Measurements from ENCODE around the gene STRAP.

Gene STRAP, protein sequence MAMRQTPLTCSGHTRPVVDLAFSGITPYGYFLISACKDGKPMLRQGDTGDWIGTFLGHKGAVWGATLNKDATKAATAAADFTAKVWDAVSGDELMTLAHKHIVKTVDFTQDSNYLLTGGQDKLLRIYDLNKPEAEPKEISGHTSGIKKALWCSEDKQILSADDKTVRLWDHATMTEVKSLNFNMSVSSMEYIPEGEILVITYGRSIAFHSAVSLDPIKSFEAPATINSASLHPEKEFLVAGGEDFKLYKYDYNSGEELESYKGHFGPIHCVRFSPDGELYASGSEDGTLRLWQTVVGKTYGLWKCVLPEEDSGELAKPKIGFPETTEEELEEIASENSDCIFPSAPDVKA

DNA sequence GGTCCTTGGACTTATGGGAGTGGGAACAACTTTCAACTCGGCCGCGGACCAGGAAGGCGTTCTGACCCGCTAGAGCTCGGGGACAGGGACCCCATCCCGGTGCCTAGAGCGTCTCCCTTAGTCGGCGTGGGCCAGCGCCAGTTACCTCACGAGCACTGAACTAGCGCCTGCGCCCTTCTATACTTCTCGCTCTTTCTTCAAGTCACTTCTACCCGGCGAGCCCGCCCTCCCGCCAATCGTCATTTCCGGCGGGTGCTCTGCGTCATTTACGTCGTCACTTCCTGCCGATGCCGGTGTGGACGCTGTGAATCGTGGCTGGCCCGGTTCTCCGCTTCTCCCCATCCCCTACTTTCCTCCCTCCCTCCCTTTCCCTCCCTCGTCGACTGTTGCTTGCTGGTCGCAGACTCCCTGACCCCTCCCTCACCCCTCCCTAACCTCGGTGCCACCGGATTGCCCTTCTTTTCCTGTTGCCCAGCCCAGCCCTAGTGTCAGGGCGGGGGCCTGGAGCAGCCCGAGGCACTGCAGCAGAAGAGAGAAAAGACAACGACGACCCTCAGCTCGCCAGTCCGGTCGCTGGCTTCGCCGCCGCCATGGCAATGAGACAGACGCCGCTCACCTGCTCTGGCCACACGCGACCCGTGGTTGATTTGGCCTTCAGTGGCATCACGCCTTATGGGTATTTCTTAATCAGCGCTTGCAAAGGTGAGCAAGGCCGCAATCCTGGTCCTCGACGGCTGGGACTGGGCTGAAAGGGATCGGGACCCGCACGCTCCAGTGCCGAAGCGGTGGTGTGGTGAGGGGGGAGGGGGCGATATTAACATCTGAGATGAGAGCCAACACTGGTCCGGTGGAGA is at the start of gene STRAP:
Gene STRAP (plus strand): TSS at position 270 of the 854 bp plus-strand sequence. CDS start 321 bp downstream, at position 591.
- peak; percentile 82 to 91 for DNase-seq (ENCODE audit: low read depth in 2 of 2)

DNA sequence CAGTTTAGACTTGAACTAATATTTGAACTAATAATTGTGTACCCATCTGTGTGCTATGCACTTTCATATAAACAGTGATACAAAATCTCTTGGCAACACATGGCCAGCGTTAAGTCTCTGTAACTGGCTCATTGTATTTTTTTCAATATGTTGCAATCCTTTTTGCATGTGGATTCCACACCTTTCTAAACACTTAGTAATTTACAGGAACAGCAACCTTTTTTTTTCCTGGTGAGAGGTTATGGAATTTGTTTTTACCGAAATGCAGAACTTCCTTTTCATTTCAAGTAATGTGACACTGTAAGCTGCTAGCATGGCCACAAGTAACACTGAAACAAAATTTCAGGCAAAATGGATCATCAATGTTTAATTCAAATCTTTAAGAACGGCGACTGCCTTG is 47.6 kb upstream of the STRAP start:
- no peak for DNase-seq (ENCODE audit: low read depth in 2 of 2)

DNA sequence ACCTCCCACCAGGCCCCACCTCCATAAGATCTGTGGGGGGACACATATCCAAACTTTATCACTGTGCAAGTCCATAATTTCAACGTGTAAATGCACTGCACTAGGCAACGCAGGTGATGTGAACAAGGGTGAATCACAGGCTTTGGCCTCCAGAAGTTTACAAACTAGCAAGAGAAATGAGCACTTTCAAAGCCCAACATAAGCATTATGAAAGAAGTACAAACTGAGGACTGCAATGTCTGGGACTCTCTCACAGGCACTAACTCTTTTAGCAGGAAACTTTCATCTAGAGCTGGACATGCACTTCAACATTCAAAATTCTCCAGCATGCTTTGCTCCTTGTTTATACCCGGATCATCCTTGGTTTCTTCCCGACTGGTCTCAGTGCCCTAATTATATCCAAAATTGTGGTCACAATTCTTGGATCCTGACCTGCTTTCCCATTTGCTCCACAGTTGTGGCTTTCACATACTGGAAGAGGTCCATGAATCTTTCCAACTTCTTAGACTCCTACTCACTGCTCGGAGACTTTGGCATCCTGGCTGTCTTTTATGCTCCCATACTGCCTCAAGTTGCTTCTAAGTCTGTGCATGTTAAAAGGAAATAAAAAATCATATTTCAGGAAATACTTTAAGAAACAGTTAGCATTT is 44.9 kb upstream of the STRAP start:
- DNase-seq (ENCODE audit: low read depth in 2 of 2), result no peak

DNA sequence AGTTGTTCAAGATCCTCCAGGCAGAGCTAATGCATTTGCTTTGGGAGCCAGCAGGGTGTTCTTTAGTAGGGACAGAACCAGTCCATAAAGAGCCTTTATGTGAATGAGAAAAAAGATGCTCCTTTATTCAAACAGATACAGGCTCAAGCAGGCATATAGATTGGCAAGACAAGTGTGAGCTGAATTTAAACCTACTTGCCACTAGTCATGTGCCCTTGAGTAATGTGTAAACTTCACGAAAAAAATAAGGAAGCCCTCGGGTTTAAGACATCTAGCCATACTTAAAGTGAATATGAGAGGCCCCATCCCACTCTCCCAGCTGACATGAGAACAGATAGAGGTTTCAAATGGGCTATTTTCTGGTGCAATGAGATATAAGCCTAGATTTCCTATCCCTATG is 43.1 kb upstream of the STRAP start:
- DNase-seq (ENCODE audit: low read depth in 2 of 2), result no peak

DNA sequence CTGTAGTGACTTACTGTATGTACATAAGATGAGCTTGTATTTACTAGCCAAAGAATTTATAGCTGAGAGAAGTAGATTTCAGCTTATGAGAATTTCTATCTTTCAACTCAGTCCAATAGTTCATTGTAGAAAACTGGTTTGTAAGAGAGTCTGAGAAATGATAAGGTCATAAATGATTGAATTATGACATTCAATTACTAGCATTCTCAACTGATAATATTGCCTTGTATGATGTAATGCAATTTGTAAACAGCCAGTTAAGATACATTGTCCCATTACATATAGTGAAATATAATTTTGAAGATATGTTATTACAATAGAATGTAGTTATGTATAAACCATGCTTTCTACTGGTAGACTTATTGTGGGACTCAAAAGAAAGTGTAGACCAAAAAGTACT is 42.5 kb upstream of the STRAP start:
- no peak for DNase-seq (ENCODE audit: low read depth in 2 of 2)

DNA sequence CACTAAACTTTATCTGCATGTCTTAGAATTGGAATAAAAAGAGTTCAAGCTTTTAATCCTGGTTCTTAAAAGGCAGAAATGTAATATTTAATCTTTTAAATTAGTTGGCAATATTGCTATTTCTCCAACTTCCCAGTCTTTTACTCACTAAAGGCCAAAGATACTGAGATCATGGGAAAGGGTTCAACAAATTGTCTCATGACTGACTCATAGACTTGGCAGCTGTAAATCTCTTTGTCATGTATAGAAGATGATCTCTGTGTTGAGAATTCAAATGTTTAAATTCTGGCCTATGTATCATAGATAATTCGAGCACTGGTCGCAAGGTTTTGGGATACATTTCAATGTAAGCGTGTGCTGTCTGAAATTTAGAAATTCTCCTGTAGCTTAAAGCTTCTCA is 40.1 kb upstream of the STRAP start:
- DNase-seq (ENCODE audit: low read depth in 2 of 2), result no peak

DNA sequence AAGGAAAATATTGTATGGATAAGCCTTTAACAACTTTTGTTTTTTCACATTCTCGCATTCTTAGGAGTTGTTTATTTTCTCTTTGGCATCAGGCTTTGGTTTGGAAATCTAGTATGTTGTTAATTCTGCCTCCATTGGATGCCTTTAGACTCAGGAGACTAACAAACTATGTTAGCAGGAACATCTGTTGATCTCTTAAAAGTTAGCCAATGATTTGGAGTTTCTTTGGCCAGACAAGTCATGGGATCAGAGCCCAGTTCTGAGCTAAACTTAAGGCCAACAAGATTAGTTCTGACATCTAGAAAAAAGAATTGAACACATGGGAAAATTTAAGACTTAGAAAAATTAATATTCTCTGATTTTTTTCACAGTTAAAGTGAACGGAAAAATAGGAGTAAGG is 35.3 kb upstream of the STRAP start:
- no peak for DNase-seq (ENCODE audit: low read depth in 2 of 2)

DNA sequence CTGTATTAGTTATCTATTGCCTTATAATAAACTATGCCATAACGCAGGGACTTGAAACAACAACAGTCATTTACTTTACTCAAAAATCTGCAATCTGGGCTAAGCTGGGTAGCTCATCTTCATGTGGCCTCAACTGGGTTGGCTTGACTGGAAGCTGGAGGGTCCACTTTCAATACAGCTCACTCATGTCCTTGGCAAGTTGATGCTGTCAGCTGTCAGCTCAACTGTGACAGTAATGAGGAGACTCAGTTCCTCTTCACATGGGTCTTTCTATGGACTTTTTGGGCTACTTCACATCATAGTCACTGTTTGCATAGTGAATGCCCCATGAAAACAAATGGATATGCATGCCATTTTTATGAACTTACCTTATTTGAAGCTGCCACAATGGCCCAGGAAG is 33.6 kb upstream of the STRAP start:
- no peak for DNase-seq (ENCODE audit: low read depth in 2 of 2)

DNA sequence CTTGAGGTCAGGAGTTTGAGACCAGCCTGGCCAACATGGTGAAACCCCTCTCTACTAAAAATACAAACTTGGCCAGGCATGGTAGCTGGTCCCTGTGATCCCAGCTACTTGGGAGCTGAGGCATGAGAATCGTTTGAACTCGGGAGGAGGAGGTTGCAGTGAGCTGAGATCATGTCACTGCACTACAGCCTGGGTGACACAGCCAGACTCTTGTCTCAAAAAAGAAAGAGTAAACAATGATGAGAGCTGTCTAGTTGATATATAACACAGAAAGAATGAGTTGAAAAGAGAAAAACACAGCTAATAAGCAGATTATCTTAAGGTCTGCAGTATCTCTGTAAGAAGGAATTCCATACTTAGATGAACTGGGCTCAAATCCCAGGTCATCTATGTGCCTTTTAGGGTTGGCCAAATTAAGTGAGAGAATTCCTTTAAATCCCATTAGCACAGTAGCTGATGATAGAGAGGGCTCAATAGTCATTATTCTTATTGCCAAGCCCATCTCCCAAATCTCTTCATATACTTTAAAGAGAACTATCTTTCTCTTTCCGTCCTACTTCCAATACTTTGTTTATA is 31.1 kb upstream of the STRAP start:
- DNase-seq (ENCODE audit: low read depth in 2 of 2), result no peak

DNA sequence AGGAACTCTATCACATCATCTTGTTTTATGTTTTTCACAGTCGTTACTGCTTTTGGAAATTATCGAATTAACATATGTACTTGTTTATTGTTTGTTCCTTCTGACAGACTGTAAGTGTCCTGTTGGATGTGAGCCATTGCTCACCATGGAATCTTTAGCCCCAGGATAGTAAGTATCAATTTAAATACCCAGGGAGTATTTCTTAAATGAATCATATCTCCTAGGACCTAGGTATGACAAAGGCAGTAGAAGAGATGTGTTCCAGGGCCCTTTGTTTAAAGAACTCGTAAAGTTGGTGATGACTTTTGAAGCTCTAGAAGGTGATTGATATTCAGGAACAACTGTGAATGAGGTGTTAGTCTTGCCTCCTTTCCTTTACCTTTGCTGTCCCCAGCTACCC is 30.3 kb upstream of the STRAP start:
- no peak for DNase-seq (ENCODE audit: low read depth in 2 of 2)

DNA sequence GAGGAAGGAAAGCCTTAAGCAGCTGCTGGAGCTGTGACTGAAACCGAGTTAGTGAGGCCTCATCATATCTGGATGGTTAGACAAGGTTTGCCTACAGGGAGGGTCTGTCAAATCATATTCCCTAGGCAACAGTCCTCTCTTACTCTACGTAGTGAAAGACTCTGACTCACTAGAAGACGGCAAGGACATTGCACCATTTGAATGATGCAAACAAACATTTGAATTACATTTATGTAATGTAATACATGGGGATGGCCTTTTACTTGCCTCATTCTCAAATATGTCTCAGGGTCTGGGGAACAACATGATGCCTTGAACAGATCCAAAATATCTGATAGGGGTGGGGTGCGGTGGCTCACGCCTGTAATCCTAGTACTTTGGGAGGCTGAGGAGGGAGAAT is 29.8 kb upstream of the STRAP start:
- no peak for DNase-seq (ENCODE audit: low read depth in 2 of 2)

DNA sequence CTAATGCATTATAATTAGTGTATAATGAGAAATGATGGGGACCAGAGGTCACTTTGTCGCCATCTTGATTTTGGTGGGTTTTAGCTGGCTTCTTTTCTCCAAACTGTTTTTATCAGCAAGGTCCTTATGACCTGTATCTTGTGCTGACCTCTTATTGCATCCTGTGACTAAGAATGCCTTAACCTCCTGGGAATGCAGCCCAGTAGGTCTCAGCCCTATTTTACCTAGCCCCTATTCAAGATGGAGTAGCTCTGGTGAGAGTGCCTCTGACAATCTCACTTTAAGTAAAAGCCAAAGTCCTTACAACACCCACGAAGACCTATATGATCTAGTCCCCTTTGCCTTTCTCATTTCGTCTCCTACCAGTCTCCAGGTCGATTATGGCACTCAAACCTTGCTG is 28.3 kb upstream of the STRAP start:
- DNase-seq (ENCODE audit: low read depth in 2 of 2), result no peak

DNA sequence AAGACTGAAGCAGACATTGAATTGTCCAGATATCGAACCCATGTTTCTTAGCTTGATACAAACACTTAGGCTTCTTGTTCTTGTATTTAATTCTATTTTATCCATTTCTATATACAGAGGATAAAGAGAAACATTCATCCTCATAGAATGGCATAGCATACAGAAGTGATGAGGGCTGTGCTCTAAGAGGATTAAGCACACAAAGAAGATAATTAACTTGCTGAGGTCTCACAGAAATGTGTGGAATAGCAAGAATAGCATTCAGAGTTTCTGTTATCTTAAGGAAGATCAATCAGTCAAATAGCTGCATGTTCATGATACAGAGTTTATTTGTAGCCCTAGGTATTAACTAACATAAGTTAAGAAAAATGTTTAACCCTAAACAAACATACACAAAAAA is 27.3 kb upstream of the STRAP start:
- no peak for DNase-seq (ENCODE audit: low read depth in 2 of 2)

DNA sequence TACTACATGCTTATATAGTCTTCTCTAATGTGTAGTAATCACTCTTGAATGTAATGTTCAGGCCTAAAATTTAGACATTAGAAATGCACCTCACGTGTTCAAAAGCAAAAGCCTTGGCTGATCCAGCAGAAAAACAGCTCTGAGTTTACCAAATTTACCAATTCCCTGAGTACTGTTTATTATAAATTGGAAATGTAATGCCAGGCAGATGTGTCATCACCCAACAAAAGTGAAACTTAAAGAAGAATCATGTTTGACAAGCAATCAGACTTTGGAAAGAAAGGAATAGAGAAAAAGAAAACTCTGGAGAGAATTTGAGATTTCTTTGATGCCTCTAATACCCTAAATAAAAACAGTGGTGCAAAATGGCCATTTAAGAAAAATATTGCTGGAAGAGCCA is 26.5 kb upstream of the STRAP start:
- DNase-seq (ENCODE audit: low read depth in 2 of 2), result no peak

DNA sequence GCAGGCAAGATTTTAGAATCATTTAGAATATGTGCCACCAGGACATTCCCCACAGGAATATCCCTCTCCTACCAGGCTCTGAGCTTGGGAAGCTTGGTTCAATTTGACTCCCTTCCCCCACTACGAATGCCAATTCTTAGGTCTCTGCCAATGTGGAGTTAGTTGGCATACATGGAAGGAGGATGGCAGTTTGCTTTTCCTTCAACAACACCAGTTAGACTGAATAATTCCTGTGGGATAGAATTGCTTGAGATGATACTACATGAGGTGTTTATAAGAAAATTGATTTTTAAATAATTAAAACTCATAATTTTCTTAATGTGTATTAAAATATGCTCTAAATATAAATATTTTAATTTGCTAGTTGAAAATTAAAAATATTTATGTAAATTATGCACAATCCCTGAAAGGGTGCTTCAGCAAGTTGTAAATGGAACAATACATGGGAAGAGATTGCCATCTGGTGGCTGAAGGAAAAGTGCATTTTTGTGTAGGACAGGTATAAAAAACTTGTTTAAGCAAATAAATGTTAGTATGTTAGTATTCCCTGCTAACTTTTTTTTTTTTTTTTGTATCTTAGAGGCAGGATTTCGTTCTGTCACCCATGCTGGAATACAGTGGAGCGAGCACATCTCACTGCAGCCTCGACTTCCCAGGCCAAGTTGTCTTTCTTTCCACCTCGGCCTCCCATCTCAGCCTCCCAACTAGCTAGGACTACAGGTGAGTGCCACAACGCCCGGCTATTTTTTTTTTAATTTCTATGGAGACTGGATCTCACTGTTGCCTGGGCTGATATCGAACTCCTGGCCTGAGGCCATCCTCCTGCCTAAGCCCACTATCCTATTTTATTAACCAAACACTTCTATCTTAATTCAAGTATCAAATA is 25.8 kb upstream of the STRAP start:
- DNase-seq (ENCODE audit: low read depth in 2 of 2), result no peak

DNA sequence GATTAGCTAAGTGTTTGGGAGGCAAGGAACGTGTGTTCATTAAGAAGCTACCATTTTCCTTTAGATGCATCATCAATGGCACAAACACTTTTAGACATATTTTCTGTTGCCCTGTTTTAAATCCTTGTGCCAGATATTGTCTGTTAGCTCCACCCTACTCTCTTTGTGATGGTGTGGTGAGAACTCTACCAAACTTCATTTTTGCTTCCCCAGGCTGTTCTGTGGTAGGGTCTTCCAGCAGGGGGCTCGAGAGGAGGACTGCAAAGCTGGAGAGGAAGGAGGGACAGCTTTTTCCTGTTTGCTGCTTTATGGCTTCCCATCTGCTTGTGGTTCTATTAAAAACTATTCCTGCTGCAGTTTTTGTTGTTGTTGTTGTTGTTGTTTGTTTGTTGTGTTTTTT is 23.8 kb upstream of the STRAP start:
- DNase-seq (ENCODE audit: low read depth in 2 of 2), result no peak

DNA sequence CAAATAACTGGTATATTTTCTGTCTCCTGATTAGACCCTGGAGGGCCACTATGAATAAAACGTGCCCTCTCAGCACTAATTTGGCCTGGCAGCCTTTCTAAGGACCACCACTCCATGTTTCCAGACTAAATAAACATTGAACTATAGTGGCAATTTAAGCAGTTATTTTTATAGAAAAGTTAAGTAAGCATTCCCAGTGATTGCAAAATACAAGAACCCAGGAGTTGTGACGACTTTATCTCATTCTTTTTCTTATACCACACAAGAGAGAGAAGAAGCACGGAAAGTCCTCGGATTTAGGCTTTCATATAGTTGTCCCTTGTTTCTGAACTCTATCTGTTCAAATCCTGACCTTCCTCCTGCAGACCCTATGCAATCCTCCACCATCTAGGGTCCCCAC is 23.1 kb upstream of the STRAP start:
- DNase-seq (ENCODE audit: low read depth in 2 of 2), result no peak

DNA sequence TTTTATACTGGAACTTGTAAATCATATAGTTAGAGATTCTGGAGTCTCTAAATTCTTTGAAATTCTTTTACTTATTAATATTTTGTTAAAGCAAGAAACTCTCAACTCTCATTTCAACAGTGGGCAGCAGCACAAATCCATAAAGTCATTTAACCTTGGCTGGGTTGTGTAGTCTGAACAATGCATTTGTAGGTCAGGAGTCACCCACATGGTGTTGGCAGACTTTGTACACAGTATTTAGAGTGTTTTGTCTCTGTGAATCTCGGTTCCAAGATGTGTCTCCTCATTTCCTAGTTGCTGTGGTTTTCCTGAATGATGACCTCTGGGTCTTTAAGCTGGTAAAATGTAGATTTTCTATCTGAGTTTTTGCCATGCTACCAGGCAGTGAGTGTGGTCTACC is 20.8 kb upstream of the STRAP start:
- no peak for DNase-seq (ENCODE audit: low read depth in 2 of 2)

DNA sequence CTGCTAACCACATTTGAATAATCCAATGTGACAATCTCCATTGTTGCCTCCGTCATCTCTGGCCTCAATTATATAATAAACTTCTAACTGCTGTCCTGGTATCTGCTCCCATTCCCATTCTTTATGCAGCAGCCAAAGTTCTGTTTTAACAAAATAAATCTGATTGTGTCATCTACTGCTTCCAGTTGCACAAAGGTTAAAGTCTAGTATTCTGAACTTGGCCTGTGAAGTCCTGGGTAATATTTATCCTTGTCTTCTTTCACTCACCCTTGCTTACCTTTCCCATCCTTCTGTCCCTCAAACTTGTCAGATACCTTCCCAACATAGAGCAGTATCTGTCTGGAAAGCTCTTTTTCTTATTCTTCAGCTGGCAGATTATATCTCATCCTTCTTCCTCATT is 19.3 kb upstream of the STRAP start:
- DNase-seq (ENCODE audit: low read depth in 2 of 2), result no peak

DNA sequence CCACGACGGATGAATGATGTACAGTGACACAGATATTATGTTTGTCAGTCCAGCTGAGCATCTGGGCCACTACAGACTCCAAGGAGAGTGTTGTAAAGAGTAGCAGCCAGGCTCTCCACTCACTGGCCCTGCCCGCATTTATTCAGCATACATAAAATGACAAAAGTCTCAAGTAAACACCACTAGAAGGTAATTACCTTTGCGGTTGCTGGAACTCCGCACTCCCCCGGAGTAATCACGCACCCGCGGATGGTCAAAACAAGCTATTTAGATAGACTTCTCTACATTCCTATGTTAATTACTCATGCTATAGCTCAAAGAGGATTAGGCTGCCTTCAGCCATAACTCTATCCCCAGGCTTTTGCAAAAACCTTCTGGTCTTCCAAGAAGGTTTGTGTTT is 18.8 kb upstream of the STRAP start:
- no peak for DNase-seq (ENCODE audit: low read depth in 2 of 2)

DNA sequence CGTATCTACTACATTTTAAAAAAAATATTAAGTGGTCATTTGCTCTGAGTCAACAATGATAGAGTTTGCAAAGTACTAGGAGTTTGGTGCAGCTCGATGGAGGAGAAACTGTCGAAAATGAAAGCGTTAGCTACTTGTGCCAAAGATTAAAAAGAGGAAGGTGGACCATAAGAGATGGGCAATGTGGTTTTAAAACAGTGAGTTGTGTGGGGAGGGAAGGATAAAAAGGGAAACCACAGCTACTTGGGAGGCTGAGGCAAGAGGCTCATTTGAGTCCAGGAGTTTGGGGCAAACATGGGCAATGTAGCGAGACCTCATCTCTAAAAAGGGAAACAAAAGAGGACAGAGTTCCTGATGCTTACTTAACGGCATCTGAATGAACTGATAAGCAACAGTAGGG is 18.2 kb upstream of the STRAP start:
- DNase-seq (ENCODE audit: low read depth in 2 of 2), result no peak
